Measurements from ENCODE around the gene SUPT6H. TPM values are rescaled to one million over a fixed set of nuclear protein-coding genes. Genes with fewer than 3 reads are reported as not detected.

The SUPT6H gene
- total and polyA plus RNA-seq, 2 of the 8 experiments (the other 6 are each of a cell fraction or from before 2014, with no cell fraction given), result 32.0 to 59.9 TPM

GRCh38 chr17:28641579-28641978, 20.4 kb upstream of the SUPT6H start (continued):
- no peak for TF ChIP-seq HDAC2 (IDR thresholded peaks at IDR 0.05; ENCODE audit: borderline replicate concordance in 1 of 2, low read depth in 2 of 2, low read length in 2 of 2)
- TF ChIP-seq SRF (IDR thresholded peaks at IDR 0.05; ENCODE audit: low read depth, low read length), result no peak
- no peak for TF ChIP-seq GABPA (IDR thresholded peaks at IDR 0.05; ENCODE audit: borderline replicate concordance, insufficient read depth, low read length)
- no peak for TF ChIP-seq SP2 (IDR thresholded peaks at IDR 0.05; ENCODE audit: low read length)
- TF ChIP-seq TCF12 (IDR thresholded peaks at IDR 0.05; ENCODE audit: low read depth, low read length), result no peak
- no peak for TF ChIP-seq USF2 (IDR thresholded peaks at IDR 0.05; ENCODE audit: low read length)

Data from H1 (cell line).